ENCODE results near the gene DGKG. TPM values are rescaled to one million over a fixed set of nuclear protein-coding genes. Genes with fewer than 3 reads are reported as not detected.

DGKG gene
- total RNA-seq, 4 donors from 2014 or later, result 14.5 to 35.1 (median 20.3) TPM

Other genes with a start within 250 kb of the DGKG start
- gene CRYGS, start 182.1 kb upstream of the DGKG start, total RNA-seq, result 1 to 10 TPM; 1.1 to 4.2 (median 2.9) TPM
- gene TBCCD1, start 205.1 kb upstream of the DGKG start, total RNA-seq, result 10 to 100 TPM; 20.8 to 24.3 (median 21.6) TPM
- gene DNAJB11, start 208.5 kb upstream of the DGKG start, total RNA-seq, result 100 to 1,000 TPM in 2 of 4 donors, 10 to 100 TPM in 2; 61.4 to 156 (median 108) TPM